Vagina (tissue), 2 donors: ENCODE results near the gene SEPHS1. TPM values are rescaled to one million over a fixed set of nuclear protein-coding genes. Genes with fewer than 3 reads are reported as not detected.
"Not testable (repeated sequence)": the region's sequence is repeated elsewhere in the genome, so short reads cannot be mapped to it uniquely, and the experiment has no call there.

Source experiments
- DNase-seq, 2 donors: peaks; one replicate each; pipeline ENCODE4 v3.0.0-alpha.2; 2017; ENCODE audit errors: extremely low spot score in 2 of 2
- H3K27ac ChIP-seq: fragments of 200-600 bp; sonication (generic); one replicate; pipeline ENCODE4 v1.5.1; 2019
- H3K27me3 ChIP-seq: fragments of 200-600 bp; sonication (generic); one replicate; pipeline ENCODE4 v1.5.1; 2019
- H3K36me3 ChIP-seq, 2 donors: fragments of 200-600 bp; sonication (generic); one replicate each; pipeline ENCODE4 v1.5.1; 2017 to 2019
- H3K4me1 ChIP-seq: fragments of 200-600 bp; sonication (generic); one replicate; pipeline ENCODE4 v1.5.1; 2019
- H3K4me3 ChIP-seq, 2 donors: fragments of 200-600 bp; sonication (generic); 1 replicate in 1 of 2; 2 replicates in 1 of 2; pipeline ENCODE4 v1.5.1; 2016 to 2019
- H3K9me3 ChIP-seq: fragments of 200-600 bp; sonication (generic); one replicate; pipeline ENCODE4 v1.5.1; 2019
- POLR2A ChIP-seq, 2 donors: fragments of 450-650 bp; IDR thresholded peaks; one replicate each; pipeline ENCODE4 v1.6.1; 2017; ENCODE audit warnings: antibody characterized with exemption in 2 of 2, mild to moderate bottlenecking in 2 of 2, moderate library complexity in 2 of 2
- POLR2AphosphoS5 ChIP-seq, 2 donors: sonication (generic); formaldehyde crosslinking; IDR thresholded peaks; one replicate each; pipeline ENCODE4 v1.9.0; 2017; ENCODE audit warnings: antibody characterized with exemption in 2 of 2, mild to moderate bottlenecking in 2 of 2, low read depth in 1 of 2; ENCODE audit not compliant: insufficient read depth in 1 of 2
- intact Hi-C: fragments of 100-400 bp; cut with DNase I; formaldehyde crosslinking; loops from one replicate; pipeline ENCODE4 v1.15.1; 2023
- total RNA-seq: library from RNA; depleted of rRNA; stranded (reverse); fragments of >200 nt; gene quantifications from one replicate; pipeline ENCODE4 v1.2.3, GENCODE V29; 2016
- TF ChIP-seq, protein P1 (sequence below), 3 experiments: fragments of 450-650 bp in 2 of 3; fragments of 200-600 bp in 1 of 3; sonication (generic) in 1 of 3; IDR thresholded peaks; one replicate each; pipeline ENCODE4 v1.5.1; 2017 to 2019; ENCODE audit warnings: antibody characterized with exemption in 3 of 3, mild to moderate bottlenecking in 2 of 3, moderate library complexity in 2 of 3

The SEPHS1 gene
- total RNA-seq, 1 donor from 2014 or later, result 26.8 TPM

- DNase-seq, result no peak
- no peaks in the 10 kb centered on the region for H3K9me3 ChIP-seq
- H3K4me3 ChIP-seq, result no peak overlapping the region
- peaks cover 0 to 15% of the 10 kb centered on the region in 2 donors for H3K36me3 ChIP-seq
- H3K27me3 ChIP-seq, result no peaks in the 10 kb centered on the region
- intact Hi-C loops, result no loop called here
- peaks cover 11% of the 10 kb centered on the region for H3K4me1 ChIP-seq
- no peak overlapping the region for H3K27ac ChIP-seq
- no peak for TF ChIP-seq POLR2AphosphoS5 (IDR thresholded peaks at IDR 0.05; ENCODE audit: insufficient read depth in 1 of 2, low read depth in 1 of 2)
- TF ChIP-seq, protein P1, sequence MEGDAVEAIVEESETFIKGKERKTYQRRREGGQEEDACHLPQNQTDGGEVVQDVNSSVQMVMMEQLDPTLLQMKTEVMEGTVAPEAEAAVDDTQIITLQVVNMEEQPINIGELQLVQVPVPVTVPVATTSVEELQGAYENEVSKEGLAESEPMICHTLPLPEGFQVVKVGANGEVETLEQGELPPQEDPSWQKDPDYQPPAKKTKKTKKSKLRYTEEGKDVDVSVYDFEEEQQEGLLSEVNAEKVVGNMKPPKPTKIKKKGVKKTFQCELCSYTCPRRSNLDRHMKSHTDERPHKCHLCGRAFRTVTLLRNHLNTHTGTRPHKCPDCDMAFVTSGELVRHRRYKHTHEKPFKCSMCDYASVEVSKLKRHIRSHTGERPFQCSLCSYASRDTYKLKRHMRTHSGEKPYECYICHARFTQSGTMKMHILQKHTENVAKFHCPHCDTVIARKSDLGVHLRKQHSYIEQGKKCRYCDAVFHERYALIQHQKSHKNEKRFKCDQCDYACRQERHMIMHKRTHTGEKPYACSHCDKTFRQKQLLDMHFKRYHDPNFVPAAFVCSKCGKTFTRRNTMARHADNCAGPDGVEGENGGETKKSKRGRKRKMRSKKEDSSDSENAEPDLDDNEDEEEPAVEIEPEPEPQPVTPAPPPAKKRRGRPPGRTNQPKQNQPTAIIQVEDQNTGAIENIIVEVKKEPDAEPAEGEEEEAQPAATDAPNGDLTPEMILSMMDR (IDR thresholded peaks at IDR 0.05), result no peak
- no peak for TF ChIP-seq POLR2A (IDR thresholded peaks at IDR 0.05)
Measured at GRCh38 chr10:13276749-13277365, 71.2 kb downstream of the SEPHS1 start.

DNA sequence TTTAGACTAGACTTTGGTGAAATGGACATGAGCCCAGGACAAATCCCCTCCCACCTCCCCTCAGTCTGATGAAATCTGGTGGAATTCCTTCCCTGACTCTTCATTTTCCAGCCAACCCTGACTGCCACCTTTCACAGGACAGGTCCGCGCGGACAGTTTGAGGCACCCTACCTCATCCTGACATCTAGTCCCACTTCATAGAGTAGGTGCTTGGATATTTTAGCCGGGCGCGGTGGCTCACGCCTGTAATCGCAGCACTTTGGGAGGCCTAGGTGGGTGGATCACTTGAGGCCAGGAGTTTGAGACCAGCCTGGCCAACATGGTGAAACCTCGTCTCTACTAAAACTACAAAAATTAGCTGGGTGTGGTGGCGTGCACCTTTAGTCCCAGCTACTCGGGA lies 71.9 kb downstream of the SEPHS1 start:
- H3K9me3 ChIP-seq, H3K27ac ChIP-seq, DNase-seq, intact Hi-C loops, H3K4me3 ChIP-seq, H3K27me3 ChIP-seq: not testable (repeated sequence)
- Histone ChIP-seq H3K36me3 (peaks cover 0 to 15% of the 10 kb centered on the region in 2 donors), H3K4me1 (peaks cover 18% of the 10 kb centered on the region)

- TF ChIP-seq, protein P1 (IDR thresholded peaks at IDR 0.05), result no peak
- no peak for TF ChIP-seq POLR2A (IDR thresholded peaks at IDR 0.05)
- no peaks in the 10 kb centered on the region for H3K27me3 ChIP-seq
- intact Hi-C loops, result no loop called here
- H3K27ac ChIP-seq, result peak overlapping the region; percentile 39
- H3K36me3 ChIP-seq, result no peaks in the 10 kb centered on the region
- peaks cover 22% of the 10 kb centered on the region for H3K4me1 ChIP-seq
- H3K9me3 ChIP-seq, result no peaks in the 10 kb centered on the region
- DNase-seq, result no peak
- H3K4me3 ChIP-seq, result no peak overlapping the region
Measured at GRCh38 chr10:13272164-13272571, 75.9 kb downstream of the SEPHS1 start.

DNA sequence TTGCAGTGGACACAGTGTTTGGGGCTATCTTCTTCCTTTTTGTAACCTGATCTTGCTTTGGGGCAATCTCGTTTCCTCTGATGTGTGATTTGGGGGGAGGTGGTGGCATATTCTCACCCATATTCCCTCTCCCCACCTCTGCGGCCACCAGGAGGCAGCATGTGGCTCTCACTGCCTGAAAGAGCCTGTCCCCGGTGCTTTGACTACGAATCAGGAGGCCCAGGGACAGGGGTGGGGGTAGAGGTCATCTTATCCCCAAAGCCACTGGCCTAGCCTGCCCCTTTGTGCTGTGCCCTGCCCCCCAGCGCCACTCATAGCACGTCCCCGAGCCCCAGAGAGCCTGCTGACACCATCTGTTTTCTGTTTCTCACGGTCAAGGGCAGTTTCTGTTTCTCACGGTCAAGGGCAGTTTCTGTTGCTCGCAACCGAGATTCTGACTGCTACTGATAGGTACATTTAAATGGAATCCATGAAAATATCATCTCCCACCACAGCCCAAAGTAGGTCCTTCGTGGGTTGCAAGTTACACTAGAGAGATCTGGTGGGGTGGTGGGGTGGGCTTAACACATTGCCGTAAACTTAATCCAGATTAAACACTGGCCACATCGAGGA lies 76.4 kb downstream of the SEPHS1 start:
- TF ChIP-seq, protein P1 (IDR thresholded peaks at IDR 0.05), result no peak
- TF ChIP-seq POLR2AphosphoS5 (IDR thresholded peaks at IDR 0.05; ENCODE audit: insufficient read depth in 1 of 2, low read depth in 1 of 2), result no peak
- TF ChIP-seq POLR2A (IDR thresholded peaks at IDR 0.05), result no peak
- Histone ChIP-seq H3K27ac (peak overlapping the region; percentile 39), H3K27me3 (no peaks in the 10 kb centered on the region), H3K9me3 (no peaks in the 10 kb centered on the region), H3K4me1 (peaks cover 22% of the 10 kb centered on the region), H3K4me3 (no peak overlapping the region), H3K36me3 (no peaks in the 10 kb centered on the region)
- DNase-seq, result no peak
- intact Hi-C loops, result no loop called here

- Histone ChIP-seq H3K4me1 (peaks cover 22% of the 10 kb centered on the region), H3K36me3 (no peaks in the 10 kb centered on the region), H3K9me3 (no peaks in the 10 kb centered on the region), H3K27me3 (no peaks in the 10 kb centered on the region), H3K4me3 (no peak overlapping the region), H3K27ac (peak overlapping the region; percentile 39)
- DNase-seq, result no peak
- TF ChIP-seq, protein P1 (IDR thresholded peaks at IDR 0.05), result no peak
- TF ChIP-seq POLR2AphosphoS5 (IDR thresholded peaks at IDR 0.05; ENCODE audit: insufficient read depth in 1 of 2, low read depth in 1 of 2) (no peak), POLR2A (IDR thresholded peaks at IDR 0.05) (no peak)
- intact Hi-C loops, result no loop called here
Measured at GRCh38 chr10:13270877-13271551, 77.1 kb downstream of the SEPHS1 start.
